GM19468 (cell line): ENCODE results near the gene KCNK7.

Source experiments
- ATAC-seq: cut with Tn5 transposase; IDR thresholded peaks from one replicate; pipeline ENCODE4 v1.9.1; 2021; ENCODE audit warnings: mild to moderate bottlenecking, moderate library complexity, moderate number of reproducible peaks; ENCODE audit not compliant: unreplicated experiment; ENCODE audit errors: extremely low read depth

KCNK7 gene

DNA sequence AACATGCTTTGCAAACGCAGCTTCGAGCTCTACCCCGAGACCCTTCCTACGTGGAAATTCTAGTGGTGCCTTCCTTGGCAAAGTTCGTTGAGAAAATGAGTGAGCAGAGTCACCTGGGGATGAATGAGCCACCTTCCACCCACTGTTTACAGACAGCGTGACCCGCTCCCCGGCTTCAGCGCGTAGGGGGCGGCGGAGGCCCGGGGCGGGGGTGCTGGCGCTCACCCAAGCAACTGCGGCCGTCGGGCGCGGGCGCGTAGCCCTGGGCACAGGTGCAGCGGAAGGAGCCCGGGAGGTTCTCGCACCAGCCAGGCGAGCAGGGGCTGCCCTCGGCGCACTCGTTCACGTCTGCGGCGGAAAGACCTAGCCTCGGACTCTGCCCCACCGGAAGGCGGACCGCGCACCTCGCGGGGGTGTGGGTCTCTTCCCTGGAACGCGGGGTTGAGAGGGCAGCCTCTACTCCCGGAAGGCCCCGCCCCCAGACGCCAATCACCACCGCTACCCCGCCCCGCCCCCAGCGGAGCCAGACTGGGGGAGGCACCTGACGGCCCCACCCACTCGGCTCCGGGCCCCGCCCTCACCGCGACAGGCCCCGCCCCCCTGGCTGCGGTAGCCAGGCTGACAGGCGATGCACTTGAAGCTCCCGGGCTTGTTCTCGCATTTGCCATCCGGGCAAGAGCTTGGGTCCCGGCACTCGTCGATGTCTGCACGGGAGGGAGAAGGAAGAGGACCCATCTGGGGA is 49.2 kb downstream of the KCNK7 start:
- peak; percentile 43 for ATAC-seq

DNA sequence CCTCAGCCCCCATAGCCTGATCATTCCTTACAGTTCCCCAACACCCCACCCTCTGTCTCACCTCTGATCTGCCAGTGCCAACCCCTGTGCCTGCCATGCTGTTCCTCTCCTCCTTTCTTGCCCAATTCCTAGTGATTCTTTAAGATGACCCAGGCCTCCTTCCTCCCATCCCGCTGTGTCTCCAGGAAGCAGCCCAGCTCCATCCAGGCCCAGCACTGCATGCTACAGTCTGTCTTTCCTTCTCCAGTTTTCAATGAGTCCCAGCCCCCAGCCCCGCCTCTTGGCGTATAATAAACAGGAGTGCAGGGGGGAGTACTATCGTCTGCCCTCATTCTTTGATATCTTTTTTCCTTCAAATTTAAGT is 49.8 kb downstream of the KCNK7 start:
- ATAC-seq = no peak
